Ovary (tissue), 3 donors: ENCODE measurements around the gene NRXN2.

Source experiments
- EP300 ChIP-seq: sonication (generic); formaldehyde crosslinking; IDR thresholded peaks from one replicate; pipeline ENCODE4 v1.6.1; 2017; ENCODE audit warnings: antibody characterized with exemption
- POLR2A ChIP-seq: fragments of 450-650 bp; IDR thresholded peaks from one replicate; pipeline ENCODE4 v1.6.1; 2017; ENCODE audit warnings: antibody characterized with exemption, mild to moderate bottlenecking, moderate library complexity
- TF ChIP-seq, protein P1 (sequence below), 3 donors: fragments of 450-650 bp in 2 of 3; fragments of 200-600 bp in 1 of 3; IDR thresholded peaks; one replicate each; pipeline versions ENCODE4 v1.5.1 to v1.8.0; 2016 to 2022; ENCODE audit warnings: antibody characterized with exemption in 3 of 3, mild to moderate bottlenecking in 1 of 3
- donor health status: DM: no; HTN: no; CAD: no.

GRCh38 chr11:64590763-64591221, 132.2 kb downstream of the NRXN2 start, which contains the start of gene SLC22A12:
- TF ChIP-seq, protein P1, sequence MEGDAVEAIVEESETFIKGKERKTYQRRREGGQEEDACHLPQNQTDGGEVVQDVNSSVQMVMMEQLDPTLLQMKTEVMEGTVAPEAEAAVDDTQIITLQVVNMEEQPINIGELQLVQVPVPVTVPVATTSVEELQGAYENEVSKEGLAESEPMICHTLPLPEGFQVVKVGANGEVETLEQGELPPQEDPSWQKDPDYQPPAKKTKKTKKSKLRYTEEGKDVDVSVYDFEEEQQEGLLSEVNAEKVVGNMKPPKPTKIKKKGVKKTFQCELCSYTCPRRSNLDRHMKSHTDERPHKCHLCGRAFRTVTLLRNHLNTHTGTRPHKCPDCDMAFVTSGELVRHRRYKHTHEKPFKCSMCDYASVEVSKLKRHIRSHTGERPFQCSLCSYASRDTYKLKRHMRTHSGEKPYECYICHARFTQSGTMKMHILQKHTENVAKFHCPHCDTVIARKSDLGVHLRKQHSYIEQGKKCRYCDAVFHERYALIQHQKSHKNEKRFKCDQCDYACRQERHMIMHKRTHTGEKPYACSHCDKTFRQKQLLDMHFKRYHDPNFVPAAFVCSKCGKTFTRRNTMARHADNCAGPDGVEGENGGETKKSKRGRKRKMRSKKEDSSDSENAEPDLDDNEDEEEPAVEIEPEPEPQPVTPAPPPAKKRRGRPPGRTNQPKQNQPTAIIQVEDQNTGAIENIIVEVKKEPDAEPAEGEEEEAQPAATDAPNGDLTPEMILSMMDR (IDR thresholded peaks at IDR 0.05) = no peak
- TF ChIP-seq EP300 (no peak), POLR2A (no peak)
